Effector memory CD8-positive, alpha-beta T cell (primary cell): ENCODE data around the gene CGNL1.

Experiments
- ATAC-seq: fragments of 150-1000 bp; cut with Tn5 transposase; replicated peaks from 2 replicates; pipeline ENCODE4 v1.10.0; 2021; ENCODE audit warnings: mild to moderate bottlenecking, moderate library complexity
- DNase-seq, 3 experiments: peaks; one replicate each; pipeline ENCODE4 v3.0.0; 2021
- H3K27ac Mint-ChIP-seq, 2 donors: one replicate each; pipeline ENCODE4 v1.8.0; 2022; ENCODE audit warnings: mild to moderate bottlenecking in 2 of 2, mixed read lengths in 2 of 2, moderate library complexity in 2 of 2
- H3K27me3 Mint-ChIP-seq, 2 donors: one replicate each; pipeline ENCODE4 v1.8.0; 2022; ENCODE audit warnings: mixed read lengths in 2 of 2
- H3K36me3 Mint-ChIP-seq: one replicate; pipeline ENCODE4 v1.8.0; 2022; ENCODE audit warnings: mild to moderate bottlenecking, moderate library complexity, mixed read lengths; ENCODE audit not compliant: insufficient read depth
- H3K4me1 Mint-ChIP-seq, 2 donors: one replicate each; pipeline ENCODE4 v1.8.0; 2022; ENCODE audit warnings: low read depth in 2 of 2, mixed read lengths in 2 of 2
- H3K4me3 Mint-ChIP-seq, 2 donors: one replicate each; pipeline ENCODE4 v1.8.0; 2022; ENCODE audit warnings: mild to moderate bottlenecking in 2 of 2, mixed read lengths in 2 of 2, moderate library complexity in 2 of 2
- H3K9me3 Mint-ChIP-seq, 2 donors: one replicate each; pipeline ENCODE4 v1.8.0; 2022; ENCODE audit warnings: mixed read lengths in 2 of 2

Gene CGNL1

GRCh38 chr15:57424628-57425405 lies 48.5 kb downstream of the CGNL1 start:
- Mint-ChIP-seq H3K27me3 (peaks cover 32 to 52% of the 10 kb centered on the region in 2 donors), H3K9me3 (no peaks in the 10 kb centered on the region), H3K4me1 (no peaks in the 10 kb centered on the region), H3K27ac (no peak overlapping the region), H3K4me3 (no peak overlapping the region), H3K36me3 (no peaks in the 10 kb centered on the region)
- no peak for DNase-seq
- no peak for ATAC-seq

DNA sequence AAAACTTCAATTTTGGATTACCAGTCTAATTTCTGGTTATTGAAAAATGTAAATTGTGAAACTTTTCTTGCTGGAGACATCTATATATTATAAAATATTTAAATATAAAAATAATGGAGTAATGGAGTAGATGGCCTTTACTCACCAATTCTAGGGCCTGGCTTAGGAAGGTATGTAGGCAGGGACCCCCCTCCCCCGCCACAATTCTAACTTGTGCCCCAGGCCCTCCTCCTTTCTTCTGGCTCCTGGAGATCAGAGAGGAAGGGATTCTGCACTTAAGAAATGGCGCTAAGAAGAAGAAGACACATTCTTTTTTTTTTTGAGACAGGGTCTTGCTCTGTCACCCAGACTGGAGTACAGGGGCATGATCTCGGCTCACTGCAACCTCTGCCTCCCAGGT lies 49.5 kb downstream of the CGNL1 start:
- Mint-ChIP-seq H3K27me3 (peaks cover 32 to 55% of the 10 kb centered on the region in 2 donors), H3K9me3 (no peaks in the 10 kb centered on the region), H3K27ac (no peak overlapping the region), H3K36me3 (no peaks in the 10 kb centered on the region), H3K4me1 (no peaks in the 10 kb centered on the region), H3K4me3 (no peak overlapping the region)
- DNase-seq (no peak), ATAC-seq (no peak)

DNA sequence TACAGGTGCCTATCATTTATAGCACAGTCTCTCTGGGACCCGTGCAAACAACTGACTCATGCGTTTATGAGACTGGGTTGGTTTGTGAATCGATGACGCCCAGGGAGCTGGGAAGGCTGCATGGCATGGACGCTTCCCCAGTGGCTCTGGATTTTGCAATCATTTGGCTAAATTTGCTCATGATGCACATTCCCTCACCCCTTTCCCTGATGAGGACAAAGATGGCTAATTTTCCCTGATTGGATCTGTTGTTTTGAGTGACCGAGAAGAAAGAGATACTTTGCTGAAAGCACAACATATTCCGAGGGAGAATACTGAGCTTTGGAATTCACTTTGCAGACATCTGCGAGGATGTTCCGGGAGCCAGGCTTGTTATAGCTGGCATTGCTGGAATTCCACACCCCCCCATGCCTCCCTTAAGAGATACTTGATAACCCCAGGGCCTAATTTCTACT lies 51.1 kb downstream of the CGNL1 start:
- no peaks in the 10 kb centered on the region for H3K9me3 Mint-ChIP-seq
- H3K4me3 Mint-ChIP-seq = no peak overlapping the region
- H3K27me3 Mint-ChIP-seq = peaks cover 37 to 63% of the 10 kb centered on the region in 2 donors
- H3K27ac Mint-ChIP-seq = no peak overlapping the region
- no peaks in the 10 kb centered on the region for H3K4me1 Mint-ChIP-seq
- no peak for DNase-seq
- H3K36me3 Mint-ChIP-seq = no peaks in the 10 kb centered on the region
- ATAC-seq = no peak

DNA sequence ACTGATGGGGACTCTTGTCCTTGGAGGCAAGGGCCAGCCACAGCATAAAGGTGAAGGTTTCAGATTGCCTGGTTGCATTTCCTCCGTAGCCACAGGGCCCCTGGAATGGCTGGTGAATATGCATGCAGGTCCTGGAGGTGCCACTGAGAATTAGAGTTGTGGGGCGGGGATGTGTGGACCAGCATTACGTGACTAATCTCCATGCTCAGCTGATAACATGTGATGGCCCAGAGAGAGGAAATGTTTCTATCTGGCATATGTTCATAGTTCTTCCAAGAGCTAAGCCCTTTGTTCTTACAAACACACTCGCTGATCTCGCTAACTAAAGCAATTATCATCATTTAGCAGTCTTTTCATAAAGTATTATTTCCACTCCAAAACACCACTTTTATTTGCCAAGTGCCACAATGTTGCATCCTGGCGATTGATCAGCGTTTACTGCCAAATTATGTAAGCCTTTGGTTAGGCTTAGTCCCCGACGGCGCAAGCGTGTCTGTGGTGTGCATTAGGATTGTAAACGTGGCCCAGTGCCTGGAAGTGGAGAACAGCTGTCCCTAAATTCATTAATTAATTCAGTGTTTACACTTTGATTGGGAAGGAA lies 55.9 kb downstream of the CGNL1 start:
- Mint-ChIP-seq H3K9me3 (no peaks in the 10 kb centered on the region), H3K27ac (no peak overlapping the region), H3K36me3 (no peaks in the 10 kb centered on the region), H3K27me3 (peaks cover 53 to 55% of the 10 kb centered on the region in 2 donors), H3K4me3 (no peak overlapping the region), H3K4me1 (no peaks in the 10 kb centered on the region)
- ATAC-seq = no peak
- no peak for DNase-seq

- DNase-seq = no peak
- no peaks in the 10 kb centered on the region for H3K4me1 Mint-ChIP-seq
- H3K36me3 Mint-ChIP-seq = no peaks in the 10 kb centered on the region
- no peaks in the 10 kb centered on the region for H3K9me3 Mint-ChIP-seq
- ATAC-seq = no peak
- no peak overlapping the region for H3K4me3 Mint-ChIP-seq
- H3K27me3 Mint-ChIP-seq = peaks cover 33 to 40% of the 10 kb centered on the region in 2 donors
- no peak overlapping the region for H3K27ac Mint-ChIP-seq
Measured at GRCh38 chr15:57436166-57436565, 59.9 kb downstream of the CGNL1 start.

DNA sequence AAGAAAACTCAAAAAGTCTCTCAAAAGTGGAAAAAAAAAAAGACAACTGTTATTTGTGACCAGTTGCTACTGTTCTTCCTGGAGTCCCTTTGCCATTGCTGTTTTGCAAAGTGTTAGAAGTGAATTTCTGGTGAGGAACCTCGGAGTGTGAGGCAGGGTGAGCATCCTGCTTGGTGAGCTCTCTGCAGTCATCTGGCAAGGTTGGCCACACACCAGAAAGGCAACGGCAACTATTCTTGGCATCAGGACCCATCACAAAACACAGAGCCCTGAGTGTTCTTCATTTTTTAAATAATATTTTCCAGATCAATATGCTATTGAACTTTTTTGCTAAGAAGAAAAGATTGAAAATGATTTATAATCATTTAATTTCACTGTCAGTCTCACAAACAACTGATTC lies 60.7 kb downstream of the CGNL1 start:
- H3K9me3 Mint-ChIP-seq = no peaks in the 10 kb centered on the region
- H3K36me3 Mint-ChIP-seq = no peaks in the 10 kb centered on the region
- no peaks in the 10 kb centered on the region for H3K4me1 Mint-ChIP-seq
- H3K27ac Mint-ChIP-seq = no peak overlapping the region
- no peak overlapping the region for H3K4me3 Mint-ChIP-seq
- H3K27me3 Mint-ChIP-seq = peaks cover 30 to 39% of the 10 kb centered on the region in 2 donors
- ATAC-seq (no peak), DNase-seq (no peak)

GRCh38 chr15:57437564-57437963 lies 61.3 kb downstream of the CGNL1 start:
- Mint-ChIP-seq H3K27ac (no peak overlapping the region), H3K4me1 (no peaks in the 10 kb centered on the region), H3K27me3 (peaks cover 29 to 36% of the 10 kb centered on the region in 2 donors), H3K36me3 (no peaks in the 10 kb centered on the region), H3K9me3 (no peaks in the 10 kb centered on the region), H3K4me3 (no peak overlapping the region)
- DNase-seq = no peak
- no peak for ATAC-seq

- ATAC-seq = no peak
- H3K36me3 Mint-ChIP-seq = no peaks in the 10 kb centered on the region
- peaks cover 33 to 35% of the 10 kb centered on the region in 2 donors for H3K27me3 Mint-ChIP-seq
- no peak overlapping the region for H3K4me3 Mint-ChIP-seq
- H3K9me3 Mint-ChIP-seq = no peaks in the 10 kb centered on the region
- no peak overlapping the region for H3K27ac Mint-ChIP-seq
- DNase-seq = no peak
- no peaks in the 10 kb centered on the region for H3K4me1 Mint-ChIP-seq
Measured at GRCh38 chr15:57438166-57438565, 61.9 kb downstream of the CGNL1 start.

DNA sequence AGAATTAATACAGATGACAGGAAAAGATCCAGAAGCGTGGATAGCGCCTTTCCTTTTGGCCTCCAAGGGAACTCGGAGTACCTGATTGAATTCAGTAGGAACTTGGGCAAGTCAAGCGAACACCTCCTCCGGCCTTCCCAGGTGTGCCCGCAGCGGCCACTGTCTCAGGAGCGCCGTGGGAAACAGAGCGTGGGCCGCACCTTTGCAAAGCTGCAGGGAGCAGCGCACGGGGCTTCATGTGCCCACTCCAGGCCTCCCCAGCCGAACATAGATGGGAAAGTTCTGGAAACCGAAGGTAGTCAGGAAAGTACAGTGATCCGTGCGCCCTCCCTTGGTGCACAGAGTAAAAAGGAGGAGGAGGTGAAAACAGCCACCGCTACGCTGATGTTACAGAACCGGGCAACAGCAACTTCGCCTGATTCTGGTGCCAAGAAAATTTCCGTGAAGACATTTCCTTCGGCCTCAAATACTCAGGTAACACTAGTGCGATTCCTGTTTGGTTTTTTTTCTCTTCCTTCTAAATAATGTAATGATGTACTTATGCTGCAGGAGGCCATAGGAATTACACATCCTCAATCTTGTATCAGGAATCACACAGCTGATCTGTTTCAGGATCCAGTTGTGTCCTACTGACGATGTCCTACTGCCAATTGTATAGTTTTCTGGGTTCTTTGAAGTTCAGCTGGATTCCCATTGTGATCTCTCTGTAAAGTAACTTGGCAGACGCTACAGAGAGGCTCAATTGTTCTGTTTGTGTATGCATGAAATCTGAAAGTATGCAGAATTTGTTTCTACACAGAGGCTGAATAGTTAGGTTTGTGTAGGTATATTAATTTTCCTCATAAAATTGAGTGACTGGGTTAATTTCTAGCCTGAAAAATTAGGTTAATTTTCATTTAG lies 63.1 kb downstream of the CGNL1 start:
- Mint-ChIP-seq H3K9me3 (no peaks in the 10 kb centered on the region), H3K4me3 (no peak overlapping the region), H3K4me1 (no peaks in the 10 kb centered on the region), H3K36me3 (no peaks in the 10 kb centered on the region), H3K27ac (no peak overlapping the region), H3K27me3 (peaks cover 23 to 29% of the 10 kb centered on the region in 2 donors)
- ATAC-seq (no peak), DNase-seq (no peak)

- Mint-ChIP-seq H3K4me1 (no peaks in the 10 kb centered on the region), H3K4me3 (no peak overlapping the region), H3K27me3 (peaks cover 15 to 31% of the 10 kb centered on the region in 2 donors), H3K27ac (no peak overlapping the region), H3K36me3 (no peaks in the 10 kb centered on the region), H3K9me3 (no peaks in the 10 kb centered on the region)
- DNase-seq (no peak), ATAC-seq (no peak)
Measured at GRCh38 chr15:57440167-57440566, 63.9 kb downstream of the CGNL1 start.

GRCh38 chr15:57440799-57441198 lies 64.5 kb downstream of the CGNL1 start:
- Mint-ChIP-seq H3K4me1 (no peaks in the 10 kb centered on the region), H3K36me3 (no peaks in the 10 kb centered on the region), H3K9me3 (no peaks in the 10 kb centered on the region), H3K4me3 (no peak overlapping the region), H3K27ac (no peak overlapping the region), H3K27me3 (peaks cover 9 to 36% of the 10 kb centered on the region in 2 donors)
- ATAC-seq = no peak
- no peak for DNase-seq

- no peak overlapping the region for H3K4me3 Mint-ChIP-seq
Measured at GRCh38 chr15:57442335-57442734, 66.0 kb downstream of the CGNL1 start.

DNA sequence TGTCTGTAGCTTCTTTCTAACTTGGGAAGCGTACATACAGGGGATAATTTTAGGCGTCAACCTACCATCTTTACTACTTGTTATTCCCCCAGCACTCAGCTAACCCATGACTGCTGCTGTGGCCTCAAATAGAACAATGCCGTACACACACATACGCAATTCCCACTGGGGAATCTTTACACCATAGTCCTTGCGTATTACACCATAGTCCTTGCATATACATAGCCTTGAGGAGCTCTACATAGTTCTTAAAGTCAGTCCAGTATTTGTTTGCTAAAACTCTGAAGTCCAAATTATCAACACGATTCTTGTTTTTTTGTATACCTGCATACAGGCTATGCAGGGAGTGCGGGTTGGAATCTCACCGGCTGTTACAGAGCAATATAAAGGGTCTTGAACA lies 67.2 kb downstream of the CGNL1 start:
- Mint-ChIP-seq H3K4me1 (no peaks in the 10 kb centered on the region), H3K27me3 (peaks cover 14 to 39% of the 10 kb centered on the region in 2 donors), H3K9me3 (no peaks in the 10 kb centered on the region), H3K4me3 (no peak overlapping the region), H3K27ac (no peak overlapping the region), H3K36me3 (no peaks in the 10 kb centered on the region)
- no peak for ATAC-seq
- no peak for DNase-seq

More at GRCh38 chr15:57442335-57442734, 66.0 kb downstream of the CGNL1 start:
- no peak overlapping the region for H3K27ac Mint-ChIP-seq
- H3K36me3 Mint-ChIP-seq = no peaks in the 10 kb centered on the region
- H3K9me3 Mint-ChIP-seq = no peaks in the 10 kb centered on the region
- DNase-seq (no peak), ATAC-seq (no peak)
- H3K4me1 Mint-ChIP-seq = no peaks in the 10 kb centered on the region
- H3K27me3 Mint-ChIP-seq = peaks cover 8 to 39% of the 10 kb centered on the region in 2 donors
